GM23248 (cell line): Measurements from ENCODE around the gene CARD14.
"Not testable (repeated sequence)": the region's sequence is repeated elsewhere in the genome, so short reads cannot be mapped to it uniquely, and the experiment has no call there.

Source experiments
- EZH2 ChIP-seq: fragments of 200-600 bp; sonication (generic); IDR thresholded peaks from 2 replicates; pipeline ENCODE4 v1.6.1; 2018; ENCODE audit warnings: antibody characterized with exemption, mild to moderate bottlenecking; ENCODE audit not compliant: insufficient read depth, poor library complexity, severe bottlenecking
- EZH2phosphoT487 ChIP-seq: fragments of 200-600 bp; sonication (generic); IDR thresholded peaks from 2 replicates; pipeline ENCODE4 v1.6.1; 2018; ENCODE audit warnings: antibody characterized with exemption, moderate library complexity, mild to moderate bottlenecking, low read depth; ENCODE audit not compliant: insufficient read depth

- not testable (repeated sequence) for TF ChIP-seq EZH2, EZH2phosphoT487
Observed at GRCh38 chr17:80258296-80258695, 88.5 kb downstream of the CARD14 start.
